H9 (cell line): ENCODE measurements around the gene USP20. TPM values are rescaled to one million over a fixed set of nuclear protein-coding genes. Genes with fewer than 3 reads are reported as not detected.
A peak's percentile ranks its signal among the peaks of the same experiment; 100 is the strongest.

Experiments used
- DNase-seq: peaks from one replicate; pipeline ENCODE4 v3.0.0-alpha.2; 2017
- H2AFZ ChIP-seq: one replicate; pipeline ENCODE4 v1.6.1; 2013; ENCODE audit warnings: mild to moderate bottlenecking, low read length, control low read depth, moderate library complexity
- H2AK5ac ChIP-seq: 2 replicates; pipeline ENCODE4 v1.6.1; 2013; ENCODE audit warnings: low read length, control low read depth, mixed read lengths; ENCODE audit not compliant: insufficient read length
- H2BK120ac ChIP-seq: one replicate; pipeline ENCODE4 v1.6.1; 2013; ENCODE audit warnings: low read depth, mild to moderate bottlenecking, low read length, control low read depth, inconsistent platforms; ENCODE audit not compliant: poor library complexity, severe bottlenecking
- H2BK12ac ChIP-seq: 2 replicates; pipeline ENCODE4 v1.6.1; 2013; ENCODE audit warnings: low read length, control low read depth, mixed read lengths, low read depth; ENCODE audit not compliant: insufficient read length
- H2BK15ac ChIP-seq: 2 replicates; pipeline ENCODE4 v1.6.1; 2013; ENCODE audit warnings: low read depth, low read length, control low read depth
- H2BK20ac ChIP-seq: one replicate; pipeline ENCODE4 v1.6.1; 2013; ENCODE audit warnings: low read depth, mild to moderate bottlenecking, low read length, control low read depth, inconsistent platforms; ENCODE audit not compliant: poor library complexity, severe bottlenecking
- H2BK5ac ChIP-seq: 2 replicates; pipeline ENCODE4 v1.6.1; 2013; ENCODE audit warnings: low read length, control low read depth, mixed read lengths; ENCODE audit not compliant: insufficient read length
- H3K14ac ChIP-seq: 2 replicates; pipeline ENCODE4 v1.6.1; 2013; ENCODE audit warnings: low read length, control low read depth; ENCODE audit not compliant: insufficient read depth
- H3K18ac ChIP-seq: 2 replicates; pipeline ENCODE4 v1.6.1; 2013; ENCODE audit warnings: low read depth, mild to moderate bottlenecking, mixed read lengths, low read length, control low read depth; ENCODE audit not compliant: insufficient read length
- H3K23ac ChIP-seq: 2 replicates; pipeline ENCODE4 v1.6.1; 2013; ENCODE audit warnings: low read length, control low read depth, mixed read lengths, low read depth; ENCODE audit not compliant: insufficient read length
- H3K23me2 ChIP-seq: 2 replicates; pipeline ENCODE4 v1.6.1; 2013; ENCODE audit warnings: low read depth, mild to moderate bottlenecking, mixed read lengths, low read length, control low read depth; ENCODE audit not compliant: insufficient read length, poor library complexity, severe bottlenecking
- H3K27ac ChIP-seq: 2 replicates; pipeline ENCODE4 v1.5.1; 2013; ENCODE audit warnings: low read length, control low read depth, mixed read lengths, low read depth; ENCODE audit not compliant: insufficient read length
- H3K27me3 ChIP-seq: 2 replicates; pipeline ENCODE4 v1.6.1; 2013; ENCODE audit warnings: low read length, control low read depth, inconsistent platforms; ENCODE audit not compliant: insufficient read depth
- H3K4ac ChIP-seq: 2 replicates; pipeline ENCODE4 v1.6.1; 2013; ENCODE audit warnings: low read depth, mild to moderate bottlenecking, control low read depth, inconsistent platforms, low read length, moderate library complexity
- H3K4me1 ChIP-seq: 2 replicates; pipeline ENCODE4 v1.6.1; 2013; ENCODE audit warnings: low read length, control low read depth, inconsistent platforms; ENCODE audit not compliant: insufficient read depth
- H3K4me2 ChIP-seq: 2 replicates; pipeline ENCODE4 v1.6.1; 2013; ENCODE audit warnings: low read length, control low read depth, mixed read lengths; ENCODE audit not compliant: insufficient read length, insufficient read depth
- H3K56ac ChIP-seq: 2 replicates; pipeline ENCODE4 v1.6.1; 2013; ENCODE audit warnings: low read depth, mild to moderate bottlenecking, mixed read lengths, low read length, control low read depth; ENCODE audit not compliant: insufficient read length
- H3K79me1 ChIP-seq: 2 replicates; pipeline ENCODE4 v1.6.1; 2013; ENCODE audit warnings: low read depth, mild to moderate bottlenecking, moderate library complexity, low read length, control low read depth, inconsistent platforms; ENCODE audit not compliant: insufficient read depth, poor library complexity, severe bottlenecking
- H3K79me2 ChIP-seq: 2 replicates; pipeline ENCODE4 v1.6.1; 2013; ENCODE audit warnings: low read length, control low read depth, inconsistent platforms; ENCODE audit not compliant: insufficient read depth
- H3K9ac ChIP-seq: 2 replicates; pipeline ENCODE4 v1.6.1; 2013; ENCODE audit warnings: low read length, control low read depth, mixed read lengths; ENCODE audit not compliant: insufficient read length; ENCODE audit errors: extremely low read depth
- H3K9me3 ChIP-seq: one replicate; pipeline ENCODE4 v1.6.1; 2013; ENCODE audit warnings: low read depth, low read length, inconsistent platforms; ENCODE audit not compliant: control insufficient read depth
- H3T11ph ChIP-seq: one replicate; pipeline ENCODE4 v1.6.1; 2013; ENCODE audit warnings: mild to moderate bottlenecking, low read length, control low read depth, inconsistent platforms
- H4K20me1 ChIP-seq: one replicate; pipeline ENCODE4 v1.6.1; 2013; ENCODE audit not compliant: control insufficient read depth, insufficient read length, insufficient read depth
- H4K5ac ChIP-seq: 2 replicates; pipeline ENCODE4 v1.6.1; 2013; ENCODE audit warnings: low read depth, mild to moderate bottlenecking, mixed read lengths, low read length, control low read depth; ENCODE audit not compliant: insufficient read length
- H4K8ac ChIP-seq: replicated peaks from 2 replicates; pipeline ENCODE4 v1.6.1; 2013; ENCODE audit warnings: low read length, control low read depth, mixed read lengths, low read depth; ENCODE audit not compliant: insufficient read length
- H4K91ac ChIP-seq: 2 replicates; pipeline ENCODE4 v1.6.1; 2013; ENCODE audit warnings: low read depth, mild to moderate bottlenecking, moderate library complexity, mixed read lengths, low read length, control low read depth; ENCODE audit not compliant: insufficient read length
- H3K27ac Mint-ChIP-seq, 3 experiments: 2 replicates in 2 of 3; 3 replicates in 1 of 3; pipeline ENCODE4 v1.8.0; 2020 to 2021; ENCODE audit warnings: mixed read lengths in 3 of 3, mild to moderate bottlenecking in 1 of 3, moderate library complexity in 1 of 3
- H3K27me3 Mint-ChIP-seq: 2 replicates; pipeline ENCODE4 v1.8.0; 2021; ENCODE audit warnings: low read depth, mild to moderate bottlenecking, moderate library complexity, mixed read lengths
- H3K36me3 Mint-ChIP-seq, 3 experiments: 2 replicates in 2 of 3; 3 replicates in 1 of 3; pipeline ENCODE4 v1.8.0; 2020 to 2021; ENCODE audit warnings: low read depth in 3 of 3, mixed read lengths in 3 of 3; ENCODE audit not compliant: insufficient read depth in 1 of 3
- H3K4me1 Mint-ChIP-seq, 2 experiments: 2 replicates each; pipeline ENCODE4 v1.8.0; 2020; ENCODE audit warnings: mixed read lengths in 2 of 2
- H3K4me3 Mint-ChIP-seq, 2 experiments: 2 replicates in 1 of 2; 3 replicates in 1 of 2; pipeline ENCODE4 v1.8.0; 2020 to 2021; ENCODE audit warnings: mild to moderate bottlenecking in 2 of 2, mixed read lengths in 2 of 2, moderate library complexity in 1 of 2
- H3K9me3 Mint-ChIP-seq, 2 experiments: 2 replicates in 1 of 2; 3 replicates in 1 of 2; pipeline ENCODE4 v1.8.0; 2020; ENCODE audit warnings: mild to moderate bottlenecking in 2 of 2, mixed read lengths in 2 of 2, moderate library complexity in 1 of 2
- CTCF ChIP-seq: fragments of 200-600 bp; sonication (generic); conservative IDR thresholded peaks from 3 replicates; pipeline ENCODE4 v1.8.0; 2021; ENCODE audit warnings: antibody characterized with exemption, mild to moderate bottlenecking
- WGBS: extraction: QIAGEN DNeasy Blood & Tissue Kit; methylation state at CpG from one replicate; pipeline ENCODE4 v1.1.7; 2013; ENCODE audit warnings: missing lambda C conversion rate, low lambda C conversion rate, mixed read lengths; ENCODE audit not compliant: insufficient read length; ENCODE audit errors: extremely low coverage; 5-methylcytosine and 5-hydroxymethylcytosine counted together
- total RNA-seq: library from RNA; stranded (reverse); gene quantifications from 2 replicates; pipeline ENCODE4 v1.2.1, GENCODE V29; 2021

USP20 gene
- total RNA-seq, 1 experiment from 2014 or later, result 20.9 TPM

GRCh38 chr9:129901993-129902739 lies 66.9 kb downstream of the USP20 start:
- no peak overlapping the region for H3T11ph ChIP-seq
- H3K27me3 ChIP-seq, result no peaks in the 10 kb centered on the region
- no peak overlapping the region for H3K4ac ChIP-seq
- Mint-ChIP-seq H3K27ac (peak overlapping the region in 1 of 3 experiments; percentile 50; a peak in 1 of 7 replicates), H3K4me3 (no peak overlapping the region), H3K27me3 (no peaks in the 10 kb centered on the region), H3K9me3 (peaks cover 3 to 5% of the 10 kb centered on the region in 2 experiments; a peak in 3 of 5 replicates), H3K4me1 (peaks cover 8 to 11% of the 10 kb centered on the region in 2 experiments), H3K36me3 (peaks cover 21 to 50% (median 43%) of the 10 kb centered on the region in 3 experiments)
- H2BK120ac ChIP-seq, result no peak overlapping the region
- TF ChIP-seq CTCF, result no peak
- H4K20me1 ChIP-seq, result no peaks in the 10 kb centered on the region
- H3K23ac ChIP-seq, result no peak overlapping the region
- no peak overlapping the region for H4K5ac ChIP-seq
- no peak overlapping the region for H3K27ac ChIP-seq
- no peak overlapping the region for H2BK5ac ChIP-seq
- H4K8ac ChIP-seq, result no peak overlapping the region
- no peak for DNase-seq
- H3K23me2 ChIP-seq, result no peaks in the 10 kb centered on the region
- H2BK20ac ChIP-seq, result no peak overlapping the region
- no peak overlapping the region for H3K4me2 ChIP-seq
- H3K56ac ChIP-seq, result no peak overlapping the region
- no peak overlapping the region for H3K14ac ChIP-seq
- no peaks in the 10 kb centered on the region for H3K9me3 ChIP-seq
- H3K4me1 ChIP-seq, result no peaks in the 10 kb centered on the region; the same call in 1 of the 2 replicates
- H3K9ac ChIP-seq, result no peak overlapping the region
- no peak overlapping the region for H4K91ac ChIP-seq
- H3K79me1 ChIP-seq, result no peaks in the 10 kb centered on the region
- no peak overlapping the region for H3K18ac ChIP-seq
- H2BK15ac ChIP-seq, result no peak overlapping the region
- WGBS, result no CpG with 5 or more reads among the region's 9 CpGs
- H3K79me2 ChIP-seq, result no peaks in the 10 kb centered on the region
- no peak overlapping the region for H2AFZ ChIP-seq
- H2AK5ac ChIP-seq, result no peak overlapping the region
- no peak overlapping the region for H2BK12ac ChIP-seq
